Naive thymus-derived CD4-positive, alpha-beta T cell (primary cell): ENCODE measurements around the gene SSTR1. TPM values are rescaled to one million over a fixed set of nuclear protein-coding genes. Genes with fewer than 3 reads are reported as not detected.

Experiments
- ATAC-seq: fragments of 150-1000 bp; cut with Tn5 transposase; 2 replicates; pipeline ENCODE4 v1.10.0; 2021; ENCODE audit warnings: mild to moderate bottlenecking, moderate library complexity
- CTCF ChIA-PET: fragments of 350-600 bp; sonication (Branson Sonifier 250); formaldehyde crosslinking; loops from one replicate; lab custom pipeline; 2021; ENCODE audit warnings: antibody characterized with exemption; lab: Charles Lee
- POLR2A ChIA-PET: fragments of 350-600 bp; sonication (Branson Sonifier 250); formaldehyde crosslinking; loops from one replicate; lab custom pipeline; 2021; ENCODE audit warnings: antibody characterized with exemption, inconsistent platforms; lab: Charles Lee
- DNase-seq, 9 donors: peaks; one replicate each; pipeline versions ENCODE4 v3.0.0 to v3.0.0-alpha.2; 2020 to 2022; ENCODE audit warnings: mixed read lengths in 1 of 9
- H3K27ac ChIP-seq: one replicate; pipeline ENCODE4 v1.7.0; 2013; ENCODE audit warnings: mild to moderate bottlenecking, low read depth, low read length, moderate library complexity
- H3K27me3 ChIP-seq, 2 donors: one replicate each; pipeline ENCODE4 v1.7.0; 2013; ENCODE audit warnings: low read length in 2 of 2, mild to moderate bottlenecking in 2 of 2, moderate library complexity in 2 of 2; ENCODE audit not compliant: control insufficient read depth in 2 of 2, insufficient read depth in 2 of 2
- H3K36me3 ChIP-seq, 3 experiments: 1 replicate in 2 of 3; 2 replicates in 1 of 3; pipeline ENCODE4 v1.7.0; 2013; ENCODE audit warnings: low read length in 3 of 3, mild to moderate bottlenecking in 3 of 3, moderate library complexity in 1 of 3; ENCODE audit not compliant: insufficient read depth in 3 of 3, control insufficient read depth in 2 of 3
- H3K4me1 ChIP-seq, 2 donors: one replicate each; pipeline ENCODE4 v1.7.0; 2013; ENCODE audit warnings: low read length in 2 of 2, mild to moderate bottlenecking in 2 of 2, moderate library complexity in 1 of 2; ENCODE audit not compliant: control insufficient read depth in 2 of 2, insufficient read depth in 2 of 2
- H3K4me3 ChIP-seq: 2 replicates; pipeline ENCODE4 v1.7.0; 2013; ENCODE audit warnings: mild to moderate bottlenecking, low read length
- H3K9me3 ChIP-seq, 3 experiments: 1 replicate in 2 of 3; 2 replicates in 1 of 3; pipeline ENCODE4 v1.7.0; 2013; ENCODE audit warnings: low read length in 3 of 3; ENCODE audit not compliant: control insufficient read depth in 2 of 3
- H3K27ac Mint-ChIP-seq, 9 donors: one replicate each; pipeline ENCODE4 v1.8.0; 2020 to 2022; ENCODE audit warnings: mixed read lengths in 9 of 9, mild to moderate bottlenecking in 8 of 9, moderate library complexity in 5 of 9, inconsistent platforms in 2 of 9
- H3K27me3 Mint-ChIP-seq, 5 donors: one replicate each; pipeline ENCODE4 v1.8.0; 2021 to 2022; ENCODE audit warnings: mixed read lengths in 5 of 5, mild to moderate bottlenecking in 1 of 5
- H3K36me3 Mint-ChIP-seq, 5 donors: one replicate each; pipeline ENCODE4 v1.8.0; 2020 to 2022; ENCODE audit warnings: mixed read lengths in 5 of 5, mild to moderate bottlenecking in 3 of 5, inconsistent platforms in 1 of 5
- H3K4me1 Mint-ChIP-seq, 7 donors: one replicate each; pipeline ENCODE4 v1.8.0; 2020 to 2022; ENCODE audit warnings: mixed read lengths in 7 of 7, mild to moderate bottlenecking in 3 of 7, inconsistent platforms in 1 of 7
- H3K4me3 Mint-ChIP-seq, 10 donors: one replicate each; pipeline ENCODE4 v1.8.0; 2020 to 2022; ENCODE audit warnings: mild to moderate bottlenecking in 10 of 10, mixed read lengths in 10 of 10, moderate library complexity in 6 of 10, inconsistent platforms in 2 of 10
- H3K9me3 Mint-ChIP-seq, 11 donors: one replicate each; pipeline ENCODE4 v1.8.0; 2020 to 2022; ENCODE audit warnings: mixed read lengths in 11 of 11, mild to moderate bottlenecking in 4 of 11, inconsistent platforms in 1 of 11, moderate library complexity in 1 of 11
- intact Hi-C, 2 donors: fragments of 100-400 bp; cut with micrococcal nuclease; formaldehyde crosslinking; loops; one replicate each; pipeline ENCODE4 v1.15.1; 2023
- polyA plus RNA-seq, 2 donors: library from polyadenylated mRNA; unstranded; fragments of 300-500 nt; fragmentation: Illumina TruSeq; gene quantifications; one replicate each; pipeline ENCODE4 v1.2.3, GENCODE V29; 2021
- total RNA-seq, 6 experiments: library from RNA in 5 of 6; stranded (reverse) in 5 of 6; gene quantifications; 1 replicate in 5 of 6; 2 replicates in 1 of 6; pipeline ENCODE4 v1.2.3 and lab custom pipeline; 2021 to 2026

Gene SSTR1
- total and polyA plus RNA-seq, 7 experiments from 2014 or later = not detected

- peaks cover 3 to 7% of the 10 kb centered on the region in 2 donors for H3K27me3 ChIP-seq
- intact Hi-C loops = loop anchor here in 1 of 2 donors (5.0 kb wide), 1 partner anchor 613 kb away; no protein-coding TSS in a partner anchor
- Mint-ChIP-seq H3K9me3 (peaks cover 0 to 10% (median 3%) of the 10 kb centered on the region in 11 donors), H3K4me1 (peaks cover 0 to 27% (median 24%) of the 10 kb centered on the region in 7 donors), H3K36me3 (peaks cover 0 to 14% (median 0%) of the 10 kb centered on the region in 5 donors), H3K27ac (no peak overlapping the region), H3K27me3 (peaks cover 36 to 45% (median 38%) of the 10 kb centered on the region in 5 donors), H3K4me3 (no peak overlapping the region)
- no peak for ATAC-seq
- ChIA-PET POLR2A (interaction anchor here (0.6 kb wide), 1 partner anchor 143 kb away, joined by 3 read pairs; no protein-coding TSS in a partner anchor), CTCF (no interaction called here)
- H3K36me3 ChIP-seq = no peaks in the 10 kb centered on the region
- H3K27ac ChIP-seq = no peak overlapping the region
- H3K4me1 ChIP-seq = peaks cover 0 to 6% of the 10 kb centered on the region in 2 donors
- H3K9me3 ChIP-seq = no peaks in the 10 kb centered on the region
- no peak for DNase-seq
- no peak overlapping the region for H3K4me3 ChIP-seq
Observed at GRCh38 chr14:38205119-38205813, 2.4 kb upstream of the SSTR1 start.

DNA sequence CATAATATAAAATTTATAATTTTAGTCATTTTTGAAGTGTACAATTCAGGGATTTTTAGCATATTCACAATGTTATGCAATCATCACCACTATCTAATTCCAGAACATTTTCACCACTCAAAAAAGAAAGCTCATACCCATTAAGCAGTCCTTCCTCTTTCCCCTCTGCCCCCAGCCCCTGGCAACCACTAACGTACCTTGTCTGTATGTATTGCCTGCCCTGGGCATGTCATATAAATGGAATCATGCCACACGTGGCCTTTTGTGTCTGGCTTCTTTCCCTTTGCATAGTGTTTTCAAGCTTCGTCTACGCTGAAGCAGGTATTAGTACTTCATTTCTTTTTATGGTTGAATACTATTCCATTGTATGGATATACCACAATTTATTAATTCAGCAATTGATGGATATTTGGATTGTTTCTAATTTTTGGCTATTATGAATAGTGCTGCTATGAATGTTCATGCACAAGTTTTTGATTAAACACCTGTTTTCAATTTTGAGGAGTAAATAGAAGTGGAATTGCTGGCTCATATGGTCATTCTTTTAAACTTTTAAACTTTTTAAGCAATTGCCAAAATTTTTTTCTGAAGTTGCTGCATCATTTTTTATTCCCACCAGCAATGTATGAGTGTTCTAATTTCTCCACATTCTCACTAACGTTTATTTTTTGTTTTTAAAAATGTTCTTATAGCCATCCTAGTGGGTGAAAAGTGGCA lies 1.6 kb upstream of the SSTR1 start:
- peaks cover 0 to 14% (median 0%) of the 10 kb centered on the region in 5 donors for H3K36me3 Mint-ChIP-seq

GRCh38 chr14:38206689-38207376 lies 871 bp upstream of the SSTR1 start:
- Histone ChIP-seq H3K4me3 (no peak overlapping the region), H3K9me3 (no peaks in the 10 kb centered on the region), H3K27me3 (peaks cover 3 to 7% of the 10 kb centered on the region in 2 donors), H3K36me3 (no peaks in the 10 kb centered on the region), H3K4me1 (peaks cover 0 to 6% of the 10 kb centered on the region in 2 donors), H3K27ac (no peak overlapping the region)
- ChIA-PET POLR2A (no interaction called here), CTCF (no interaction called here)
- no peak overlapping the region for H3K27ac Mint-ChIP-seq
- H3K4me1 Mint-ChIP-seq = peaks cover 2 to 40% (median 30%) of the 10 kb centered on the region in 7 donors
- ATAC-seq (no peak), DNase-seq (no peak)
- intact Hi-C loops = loop anchor here in 1 of 2 donors (5.0 kb wide), 1 partner anchor 615 kb away; no protein-coding TSS in a partner anchor
- H3K27me3 Mint-ChIP-seq = peaks cover 48 to 61% (median 52%) of the 10 kb centered on the region in 5 donors
- H3K36me3 Mint-ChIP-seq = peaks cover 0 to 14% (median 0%) of the 10 kb centered on the region in 5 donors
- peaks cover 0 to 10% (median 3%) of the 10 kb centered on the region in 11 donors for H3K9me3 Mint-ChIP-seq
- H3K4me3 Mint-ChIP-seq = peak overlapping the region in 5 of 10 donors; percentile 5 to 72 (median 13)

More for the DNA sequence above, 1.6 kb upstream of the SSTR1 start:
- H3K27me3 Mint-ChIP-seq = peaks cover 45 to 54% (median 46%) of the 10 kb centered on the region in 5 donors
- Histone ChIP-seq H3K27ac (no peak overlapping the region), H3K27me3 (peaks cover 3 to 7% of the 10 kb centered on the region in 2 donors), H3K36me3 (no peaks in the 10 kb centered on the region), H3K4me3 (no peak overlapping the region), H3K9me3 (no peaks in the 10 kb centered on the region), H3K4me1 (peaks cover 0 to 6% of the 10 kb centered on the region in 2 donors)
- DNase-seq (no peak), ATAC-seq (no peak)
- peaks cover 0 to 10% (median 3%) of the 10 kb centered on the region in 11 donors for H3K9me3 Mint-ChIP-seq
- no peak overlapping the region for H3K4me3 Mint-ChIP-seq
- ChIA-PET POLR2A (no interaction called here), CTCF (no interaction called here)
- peaks cover 0 to 35% (median 27%) of the 10 kb centered on the region in 7 donors for H3K4me1 Mint-ChIP-seq
- peak overlapping the region in 1 of 9 donors; percentile 17 for H3K27ac Mint-ChIP-seq
- intact Hi-C loops = loop anchor here in 1 of 2 donors (5.0 kb wide), 1 partner anchor 614 kb away; no protein-coding TSS in a partner anchor

DNA sequence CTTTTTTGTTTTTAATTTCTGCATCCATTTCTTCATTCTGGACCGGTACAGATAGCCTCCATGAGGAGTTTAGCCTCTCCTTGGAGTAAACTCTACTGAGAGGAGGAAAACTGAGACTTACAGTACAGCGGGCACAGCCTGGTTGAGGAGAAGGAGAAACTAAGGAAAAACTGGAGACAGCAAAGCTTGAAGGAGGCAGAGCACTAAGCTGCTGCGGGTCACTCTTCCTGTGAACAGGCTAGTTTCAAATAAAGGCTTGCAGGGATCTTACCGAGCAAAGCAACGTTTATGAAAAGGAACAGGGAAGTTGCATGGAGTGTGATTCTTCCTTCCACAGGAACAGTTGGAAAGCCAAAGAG lies 348 bp upstream of the SSTR1 start:
- H3K27ac ChIP-seq = no peak overlapping the region
- ATAC-seq = no peak
- DNase-seq = no peak
- peaks cover 0 to 6% of the 10 kb centered on the region in 2 donors for H3K4me1 ChIP-seq
- H3K36me3 Mint-ChIP-seq = peaks cover 0 to 14% (median 0%) of the 10 kb centered on the region in 5 donors
- ChIA-PET POLR2A (no interaction called here), CTCF (no interaction called here)
- no peaks in the 10 kb centered on the region for H3K9me3 ChIP-seq
- peaks cover 51 to 66% (median 56%) of the 10 kb centered on the region in 5 donors for H3K27me3 Mint-ChIP-seq
- H3K27ac Mint-ChIP-seq = no peak overlapping the region
- peaks cover 3 to 7% of the 10 kb centered on the region in 2 donors for H3K27me3 ChIP-seq
- no peak overlapping the region for H3K4me3 ChIP-seq
- peaks cover 0 to 10% (median 3%) of the 10 kb centered on the region in 11 donors for H3K9me3 Mint-ChIP-seq
- H3K4me1 Mint-ChIP-seq = peaks cover 3 to 42% (median 34%) of the 10 kb centered on the region in 7 donors
- H3K4me3 Mint-ChIP-seq = peak overlapping the region in 7 of 10 donors; percentile 5 to 73 (median 55)
- intact Hi-C loops = loop anchor here in 1 of 2 donors (5.0 kb wide), 1 partner anchor 615 kb away; no protein-coding TSS in a partner anchor
- H3K36me3 ChIP-seq = no peaks in the 10 kb centered on the region

DNA sequence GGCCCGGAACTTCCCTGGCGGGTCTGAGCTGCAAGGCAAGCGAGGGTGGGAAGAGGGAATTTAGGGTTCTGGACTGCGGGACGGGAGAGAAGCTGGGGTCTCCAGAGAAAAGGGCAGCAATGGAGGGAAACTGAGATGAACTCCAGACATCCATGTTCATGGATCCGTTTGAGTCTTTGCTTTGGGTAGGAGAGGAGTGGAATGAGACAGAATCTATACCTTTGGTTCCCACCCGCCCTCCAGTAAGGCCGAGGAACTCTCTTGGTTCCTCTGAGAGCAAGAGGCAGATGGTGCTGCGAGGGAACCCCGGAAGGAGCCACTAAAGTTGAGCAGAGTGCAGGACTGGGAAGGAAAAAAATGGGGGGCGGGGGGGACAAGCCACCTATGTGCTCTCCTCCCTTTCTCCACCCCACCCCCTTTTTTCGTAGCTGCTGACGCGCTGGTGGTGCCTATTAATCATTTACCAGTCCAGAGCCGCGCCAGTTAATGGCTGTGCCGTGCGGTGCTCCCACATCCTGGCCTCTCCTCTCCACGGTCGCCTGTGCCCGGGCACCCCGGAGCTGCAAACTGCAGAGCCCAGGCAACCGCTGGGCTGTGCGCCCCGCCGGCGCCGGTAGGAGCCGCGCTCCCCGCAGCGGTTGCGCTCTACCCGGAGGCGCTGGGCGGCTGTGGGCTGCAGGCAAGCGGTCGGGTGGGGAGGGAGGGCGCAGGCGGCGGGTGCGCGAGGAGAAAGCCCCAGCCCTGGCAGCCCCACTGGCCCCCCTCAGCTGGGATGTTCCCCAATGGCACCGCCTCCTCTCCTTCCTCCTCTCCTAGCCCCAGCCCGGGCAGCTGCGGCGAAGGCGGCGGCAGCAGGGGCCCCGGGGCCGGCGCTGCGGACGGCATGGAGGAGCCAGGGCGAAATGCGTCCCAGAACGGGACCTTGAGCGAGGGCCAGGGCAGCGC lies 1.2 kb downstream of the SSTR1 start:
- peak overlapping the region in 9 of 10 donors; percentile 21 to 87 (median 76) for H3K4me3 Mint-ChIP-seq
- peaks cover 0 to 10% (median 3%) of the 10 kb centered on the region in 11 donors for H3K9me3 Mint-ChIP-seq
- peak overlapping the region in 1 of 9 donors; percentile 19 for H3K27ac Mint-ChIP-seq
- Histone ChIP-seq H3K9me3 (no peaks in the 10 kb centered on the region), H3K27ac (no peak overlapping the region), H3K36me3 (no peaks in the 10 kb centered on the region), H3K4me1 (peaks cover 0 to 6% of the 10 kb centered on the region in 2 donors), H3K27me3 (peaks cover 3 to 7% of the 10 kb centered on the region in 2 donors), H3K4me3 (peak overlapping the region; percentile 21)
- ATAC-seq (peak; percentile 54), DNase-seq (no peak)
- peaks cover 3 to 42% (median 34%) of the 10 kb centered on the region in 7 donors for H3K4me1 Mint-ChIP-seq
- intact Hi-C loops = loop anchor here in 1 of 2 donors (5.0 kb wide), 1 partner anchor 617 kb away; no protein-coding TSS in a partner anchor
- H3K27me3 Mint-ChIP-seq = peaks cover 56 to 71% (median 65%) of the 10 kb centered on the region in 5 donors
- ChIA-PET POLR2A (no interaction called here), CTCF (no interaction called here)
- H3K36me3 Mint-ChIP-seq = peaks cover 0 to 14% (median 0%) of the 10 kb centered on the region in 5 donors
